Spleen (tissue), 11 donors: ENCODE measurements around the gene TM4SF4. TPM values are rescaled to one million over a fixed set of nuclear protein-coding genes. Genes with fewer than 3 reads are reported as not detected.
"Not testable (repeated sequence)": the region's sequence is repeated elsewhere in the genome, so short reads cannot be mapped to it uniquely, and the experiment has no call there.

ENCODE experiments used
- DNase-seq: peaks from one replicate; pipeline ENCODE4 v3.0.0-alpha.2; 2020
- H3K27ac ChIP-seq, 8 donors: fragments of 200-600 bp; sonication (generic) in 7 of 8; 1 replicate in 4 of 8; 2 replicates in 4 of 8; pipeline versions ENCODE4 v1.5.0 to v1.8.0; 2016 to 2021; ENCODE audit warnings: inconsistent platforms in 4 of 8, mild to moderate bottlenecking in 4 of 8, moderate library complexity in 1 of 8
- H3K27me3 ChIP-seq, 7 donors: fragments of 200-600 bp; sonication (generic) in 6 of 7; replicated peaks in 1 of 7; 1 replicate in 4 of 7; 2 replicates in 3 of 7; pipeline versions ENCODE4 v1.5.0 to v1.8.0; 2016 to 2021; ENCODE audit warnings: inconsistent platforms in 3 of 7, mild to moderate bottlenecking in 1 of 7
- H3K36me3 ChIP-seq, 6 donors: fragments of 200-600 bp; sonication (generic) in 5 of 6; 1 replicate in 4 of 6; 2 replicates in 2 of 6; pipeline versions ENCODE4 v1.5.0 to v1.8.0; 2016 to 2021; ENCODE audit warnings: inconsistent platforms in 2 of 6
- H3K4me1 ChIP-seq, 6 donors: fragments of 200-600 bp; sonication (generic) in 5 of 6; 1 replicate in 3 of 6; 2 replicates in 3 of 6; pipeline versions ENCODE4 v1.5.0 to v1.8.0; 2016 to 2021; ENCODE audit warnings: inconsistent platforms in 3 of 6
- H3K4me3 ChIP-seq, 8 donors: fragments of 200-600 bp; sonication (generic) in 7 of 8; 1 replicate in 4 of 8; 2 replicates in 4 of 8; pipeline versions ENCODE4 v1.5.0 to v1.8.0; 2016 to 2021; ENCODE audit warnings: inconsistent platforms in 4 of 8, mild to moderate bottlenecking in 4 of 8, moderate library complexity in 2 of 8
- H3K9me3 ChIP-seq, 8 donors: fragments of 200-600 bp; sonication (generic) in 7 of 8; 1 replicate in 4 of 8; 2 replicates in 4 of 8; pipeline versions ENCODE4 v1.5.0 to v1.8.0; 2016 to 2021; ENCODE audit warnings: inconsistent platforms in 4 of 8
- CTCF ChIP-seq, 11 experiments: fragments of 200-600 bp in 7 of 11; fragments of 450-650 bp in 4 of 11; sonication (generic) in 4 of 11; IDR thresholded peaks in 8 of 11; conservative IDR thresholded peaks in 3 of 11; 1 replicate in 7 of 11; 2 replicates in 4 of 11; pipeline versions ENCODE4 v1.4.0 to v1.8.0; 2016 to 2021; ENCODE audit warnings: antibody characterized with exemption in 11 of 11, inconsistent platforms in 4 of 11, mild to moderate bottlenecking in 1 of 11
- POLR2A ChIP-seq, 3 donors: fragments of 450-650 bp; IDR thresholded peaks; one replicate each; pipeline ENCODE4 v1.5.1; 2017; ENCODE audit warnings: antibody characterized with exemption in 3 of 3, mild to moderate bottlenecking in 1 of 3
- POLR2AphosphoS5 ChIP-seq, 3 donors: sonication (generic); formaldehyde crosslinking; IDR thresholded peaks; one replicate each; pipeline ENCODE4 v1.5.1; 2017; ENCODE audit warnings: antibody characterized with exemption in 3 of 3
- WGBS, 5 donors: extraction: QIAGEN DNeasy Blood & Tissue Kit in 3 of 5; methylation state at CpG; one replicate each; pipeline versions ENCODE4 v1.1.5 to v1.1.7; 2013 to 2018; 5-methylcytosine and 5-hydroxymethylcytosine counted together
- intact Hi-C: fragments of 100-400 bp; cut with DNase I; formaldehyde crosslinking; loops from one replicate; pipeline ENCODE4 v1.15.0; 2023; ENCODE audit warnings: low total_unique reads
- polyA plus RNA-seq, 3 donors: library from polyadenylated mRNA; stranded (reverse); fragments of 200-250 nt; gene quantifications; one replicate each; pipeline ENCODE4 v1.2.1, GENCODE V29; 2013
- total RNA-seq, 7 donors: library from RNA; depleted of rRNA in 3 of 7; stranded (reverse); fragments of >200 nt in 3 of 7; fragmentation: NEBNext Ultra II Directional in 4 of 7; extraction: Animal tissue kit (Norgen Biotek cat#: 25700) in 4 of 7; gene quantifications; one replicate each; pipeline versions ENCODE4 v1.1.0 to v1.2.1, GENCODE V29; 2016 to 2021
- donor health status: healthy with polysubstance abuse.
- donor health status: DM: no; HTN: no; CAD: no; lungs with moderate emphysema.
- donor health status: DM: no; HTN: no; CAD: no.
- donor health status: Bipolar disorder and iron deficiency.
- donor health status: healthy.
- donor health status: DM: no; HTN: no; CAD: no.
- donor health status: DM: yes; HTN: yes; CAD: no.

TM4SF4 gene
- total and polyA plus RNA-seq, 10 donors: 0.11 to 0.29 TPM; not detected in 8

- DNase-seq: no peak
- intact Hi-C loops: no loop called here
- Histone ChIP-seq H3K27ac (no peak overlapping the region), H3K4me3 (no peak overlapping the region), H3K27me3 (no peaks in the 10 kb centered on the region), H3K9me3 (no peaks in the 10 kb centered on the region), H3K36me3 (no peaks in the 10 kb centered on the region), H3K4me1 (peaks cover 0 to 16% (median 6%) of the 10 kb centered on the region in 6 donors)
- TF ChIP-seq CTCF (IDR thresholded peaks at IDR 0.05 in 8 of 11, conservative IDR thresholded peaks at IDR 0.05 in 3 of 11) (no peak), POLR2A (IDR thresholded peaks at IDR 0.05) (no peak), POLR2AphosphoS5 (IDR thresholded peaks at IDR 0.05) (no peak)
- WGBS, 5 donors: 52 to 62% (median 55%) methylated on average over 4 of the region's 4 CpGs
Observed at GRCh38 chr3:149442851-149443544, 31.5 kb upstream of the TM4SF4 start.

GRCh38 chr3:149443545-149443912, 31.0 kb upstream of the TM4SF4 start:
- Histone ChIP-seq H3K27me3 (no peaks in the 10 kb centered on the region), H3K36me3 (no peaks in the 10 kb centered on the region), H3K4me3 (no peak overlapping the region), H3K27ac (no peak overlapping the region), H3K9me3 (no peaks in the 10 kb centered on the region), H3K4me1 (peaks cover 0 to 21% (median 11%) of the 10 kb centered on the region in 6 donors)
- 86 to 92% (median 89%) methylated on average over 2 of the region's 2 CpGs for WGBS, 5 donors
- no peak for DNase-seq
- TF ChIP-seq POLR2A (IDR thresholded peaks at IDR 0.05) (no peak), POLR2AphosphoS5 (IDR thresholded peaks at IDR 0.05) (no peak), CTCF (IDR thresholded peaks at IDR 0.05 in 8 of 11, conservative IDR thresholded peaks at IDR 0.05 in 3 of 11) (no peak)
- intact Hi-C loops: no loop called here

- WGBS, 5 donors: 84 to 94% (median 89%) methylated on average over 13 to 26 of the region's 26 CpGs
- intact Hi-C loops, H3K27ac ChIP-seq, H3K27me3 ChIP-seq, H3K4me3 ChIP-seq, H3K36me3 ChIP-seq, H3K9me3 ChIP-seq, DNase-seq: not testable (repeated sequence)
- H3K4me1 ChIP-seq: peaks cover 0 to 30% (median 13%) of the 10 kb centered on the region in 6 donors
Observed at GRCh38 chr3:149444867-149445266, 29.6 kb upstream of the TM4SF4 start.

GRCh38 chr3:149448331-149448831, 26.1 kb upstream of the TM4SF4 start:
- Histone ChIP-seq H3K9me3 (peaks cover 0 to 25% (median 18%) of the 10 kb centered on the region in 8 donors), H3K27me3 (no peaks in the 10 kb centered on the region), H3K27ac (peak overlapping the region in 6 of 8 donors; percentile 12 to 80 (median 57)), H3K36me3 (no peaks in the 10 kb centered on the region), H3K4me1 (peaks cover 0 to 20% (median 8%) of the 10 kb centered on the region in 6 donors), H3K4me3 (peak overlapping the region in 1 of 8 donors; percentile 5)
- intact Hi-C loops: no loop called here
- WGBS, 5 donors: 19 to 36% (median 23%) methylated on average over 3 of the region's 3 CpGs
- no peak for TF ChIP-seq CTCF (IDR thresholded peaks at IDR 0.05 in 8 of 11, conservative IDR thresholded peaks at IDR 0.05 in 3 of 11)
- TF ChIP-seq POLR2A (IDR thresholded peaks at IDR 0.05): no peak
- TF ChIP-seq POLR2AphosphoS5 (IDR thresholded peaks at IDR 0.05): no peak
- DNase-seq: no peak
